ENCODE measurements around the gene DIP2C.

DIP2C gene

DNA sequence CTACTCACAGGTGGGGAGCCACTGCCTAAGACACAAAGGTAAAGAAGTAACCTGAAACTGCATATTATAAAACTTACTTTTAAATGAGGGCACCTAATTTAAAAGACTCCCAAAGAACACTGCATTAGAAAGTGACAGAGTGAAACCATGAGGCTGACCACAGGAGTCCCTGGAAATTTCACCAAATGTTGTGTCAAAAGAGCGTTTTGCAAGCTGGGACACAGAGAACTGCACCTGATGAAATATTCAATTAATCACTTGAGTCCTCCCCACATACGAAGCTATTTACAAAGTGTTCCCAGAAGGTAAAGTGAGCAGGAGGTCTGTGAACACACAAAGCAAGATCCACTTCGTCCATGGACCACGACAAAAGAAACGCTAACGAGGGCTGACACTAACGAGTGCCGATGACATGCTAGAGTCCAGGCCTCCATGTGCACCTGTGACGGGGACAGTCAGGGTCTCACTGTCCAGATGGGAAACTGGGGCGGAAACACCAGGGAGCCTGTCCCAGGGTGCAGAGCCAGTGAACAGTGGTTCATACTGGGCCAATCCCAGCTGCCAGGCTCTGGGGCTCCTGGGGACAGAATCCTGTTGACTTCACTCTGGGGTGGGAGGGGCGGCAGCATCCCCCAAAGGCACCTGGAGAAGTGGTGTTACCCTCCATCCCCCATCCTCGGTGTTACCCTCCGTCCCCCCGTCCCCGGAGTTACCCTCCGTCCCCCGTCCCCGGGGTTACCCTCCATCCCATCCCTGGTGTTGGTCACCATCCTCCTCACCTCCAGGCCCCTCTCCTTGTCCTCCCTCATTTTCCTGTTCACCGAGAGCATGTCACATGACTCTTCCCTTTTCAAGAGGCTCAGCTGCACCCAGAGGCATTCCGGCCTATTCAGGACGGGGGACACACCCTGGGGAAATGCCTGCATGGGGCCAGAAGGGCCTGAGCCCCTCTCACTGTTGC, 63.4 kb downstream of the DIP2C start:
- H3K36me3 ChIP-seq (ENCODE audit: insufficient read depth, low read length): peaks cover 6% of the 10 kb centered on the region
- H3K9me3 ChIP-seq (ENCODE audit: low read length): peaks cover 4% of the 10 kb centered on the region
- H3K4me3 ChIP-seq (ENCODE audit: low read length): peak overlapping the region; percentile 39
- H3K4me1 ChIP-seq (ENCODE audit: insufficient read depth, low read length): peaks cover 37% of the 10 kb centered on the region
- no peak overlapping the region for H2AFZ ChIP-seq (ENCODE audit: low read depth, low read length)
- no peaks in the 10 kb centered on the region for H3K27me3 ChIP-seq (ENCODE audit: insufficient read depth, low read length)

- Histone ChIP-seq H3K9me3 (ENCODE audit: low read length) (peaks cover 4% of the 10 kb centered on the region), H3K4me1 (ENCODE audit: insufficient read depth, low read length) (peaks cover 37% of the 10 kb centered on the region), H3K36me3 (ENCODE audit: insufficient read depth, low read length) (peaks cover 6% of the 10 kb centered on the region), H3K27me3 (ENCODE audit: insufficient read depth, low read length) (no peaks in the 10 kb centered on the region), H2AFZ (ENCODE audit: low read depth, low read length) (no peak overlapping the region), H3K4me3 (ENCODE audit: low read length) (peak overlapping the region; percentile 39)
These were observed 64.2 kb downstream of the DIP2C start for GRCh38 chr10:625333-625696.

DNA sequence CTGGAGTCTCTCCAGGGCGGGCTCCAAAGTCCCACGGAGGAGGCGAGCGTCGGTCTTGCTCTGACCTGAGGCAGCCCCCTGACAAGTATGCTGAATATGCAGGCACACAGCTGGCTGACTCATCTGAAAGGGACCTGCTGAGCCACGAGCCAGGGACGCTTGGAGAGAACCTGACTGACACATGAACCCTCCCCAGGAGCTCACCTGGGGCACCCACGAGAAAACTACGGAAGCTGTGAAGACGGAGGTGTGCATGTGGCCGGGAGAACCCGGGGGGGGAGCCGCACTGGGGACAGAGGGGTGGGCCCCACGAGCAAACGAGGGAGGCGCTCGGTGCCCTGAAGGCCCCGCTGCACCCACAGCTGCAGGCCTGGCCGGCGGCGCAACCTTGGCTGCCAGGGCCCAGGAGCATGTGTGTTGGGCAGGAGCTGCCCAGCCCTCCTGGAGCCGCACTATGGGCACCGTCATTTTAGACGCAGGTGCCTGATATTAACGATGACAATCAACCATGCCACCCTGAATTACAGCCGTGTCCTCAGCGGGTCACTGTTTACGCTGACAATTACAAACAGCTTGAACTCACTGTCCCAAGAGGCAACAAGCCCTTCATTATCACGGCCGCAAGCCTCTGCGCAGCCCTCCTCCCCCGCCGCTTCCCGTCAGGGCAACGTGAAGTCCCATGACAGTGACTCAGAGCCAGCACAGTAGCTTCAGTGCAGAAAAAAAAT, 64.7 kb downstream of the DIP2C start:
- Histone ChIP-seq H3K4me3 (ENCODE audit: low read length) (peak overlapping the region; percentile 39), H3K4me1 (ENCODE audit: insufficient read depth, low read length) (peaks cover 37% of the 10 kb centered on the region), H3K9me3 (ENCODE audit: low read length) (peaks cover 4% of the 10 kb centered on the region), H3K36me3 (ENCODE audit: insufficient read depth, low read length) (peaks cover 6% of the 10 kb centered on the region), H2AFZ (ENCODE audit: low read depth, low read length) (no peak overlapping the region), H3K27me3 (ENCODE audit: insufficient read depth, low read length) (no peaks in the 10 kb centered on the region)

- no peak overlapping the region for H3K4me3 ChIP-seq (ENCODE audit: low read length)
- H3K4me1 ChIP-seq (ENCODE audit: insufficient read depth, low read length): peaks cover 37% of the 10 kb centered on the region
These were observed 65.2 kb downstream of the DIP2C start for GRCh38 chr10:624312-624604.

DNA sequence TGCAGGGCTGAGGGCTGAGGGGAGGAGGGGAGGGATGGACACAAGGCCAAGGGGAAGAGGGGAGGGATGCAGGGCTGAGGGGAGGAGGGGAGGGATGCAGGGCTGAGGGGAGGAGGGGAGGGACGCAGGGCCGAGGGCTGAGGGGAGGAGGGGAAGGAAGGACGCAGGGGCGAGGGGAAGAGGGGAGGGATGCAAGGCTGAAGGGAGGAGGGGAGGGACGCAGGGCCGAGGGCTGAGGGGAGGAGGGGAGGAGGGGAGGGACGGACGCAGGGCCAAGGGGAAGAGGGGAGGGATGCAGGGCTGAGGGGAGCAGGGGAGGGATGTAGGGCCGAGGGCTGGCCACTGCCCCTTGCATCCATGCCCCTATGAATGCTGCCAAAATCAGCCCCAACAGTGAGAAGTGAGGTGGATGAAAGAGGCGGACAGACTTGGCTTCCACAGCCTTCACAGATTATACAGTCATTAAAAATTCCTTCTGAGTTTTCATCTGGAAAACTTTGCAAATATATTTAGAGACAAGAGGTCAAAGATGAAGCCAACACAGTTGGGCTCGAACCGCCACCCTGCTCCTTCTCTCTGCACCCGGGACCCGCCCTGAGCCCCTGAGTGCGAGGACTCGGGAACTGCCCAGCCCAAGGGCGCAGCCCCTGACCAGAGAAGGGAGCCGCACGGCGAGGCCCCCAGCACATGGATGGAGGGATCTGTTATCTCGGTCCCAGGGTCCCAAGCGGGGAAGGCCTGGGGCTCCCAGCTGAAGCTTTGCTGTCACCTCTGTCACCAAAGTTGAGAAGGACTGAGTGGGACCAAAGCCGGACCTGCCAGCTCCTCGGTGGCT, 65.8 kb downstream of the DIP2C start:
- Histone ChIP-seq H3K9me3 (ENCODE audit: low read length) (peaks cover 4% of the 10 kb centered on the region), H3K27me3 (ENCODE audit: insufficient read depth, low read length) (no peaks in the 10 kb centered on the region), H2AFZ (ENCODE audit: low read depth, low read length) (no peak overlapping the region), H3K36me3 (ENCODE audit: insufficient read depth, low read length) (peaks cover 2% of the 10 kb centered on the region), H3K4me1 (ENCODE audit: insufficient read depth, low read length) (peaks cover 37% of the 10 kb centered on the region), H3K4me3 (ENCODE audit: low read length) (no peak overlapping the region)

More at GRCh38 chr10:624312-624604, 65.2 kb downstream of the DIP2C start:
- Histone ChIP-seq H3K36me3 (ENCODE audit: insufficient read depth, low read length) (peaks cover 2% of the 10 kb centered on the region), H3K27me3 (ENCODE audit: insufficient read depth, low read length) (no peaks in the 10 kb centered on the region), H3K9me3 (ENCODE audit: low read length) (peaks cover 4% of the 10 kb centered on the region), H2AFZ (ENCODE audit: low read depth, low read length) (no peak overlapping the region)

GRCh38 chr10:623014-623413, 66.5 kb downstream of the DIP2C start:
- Histone ChIP-seq H3K9me3 (ENCODE audit: low read length) (peaks cover 2% of the 10 kb centered on the region), H3K4me3 (ENCODE audit: low read length) (no peak overlapping the region), H3K4me1 (ENCODE audit: insufficient read depth, low read length) (peaks cover 37% of the 10 kb centered on the region), H3K27me3 (ENCODE audit: insufficient read depth, low read length) (no peaks in the 10 kb centered on the region), H3K36me3 (ENCODE audit: insufficient read depth, low read length) (peaks cover 2% of the 10 kb centered on the region), H2AFZ (ENCODE audit: low read depth, low read length) (no peak overlapping the region)

DNA sequence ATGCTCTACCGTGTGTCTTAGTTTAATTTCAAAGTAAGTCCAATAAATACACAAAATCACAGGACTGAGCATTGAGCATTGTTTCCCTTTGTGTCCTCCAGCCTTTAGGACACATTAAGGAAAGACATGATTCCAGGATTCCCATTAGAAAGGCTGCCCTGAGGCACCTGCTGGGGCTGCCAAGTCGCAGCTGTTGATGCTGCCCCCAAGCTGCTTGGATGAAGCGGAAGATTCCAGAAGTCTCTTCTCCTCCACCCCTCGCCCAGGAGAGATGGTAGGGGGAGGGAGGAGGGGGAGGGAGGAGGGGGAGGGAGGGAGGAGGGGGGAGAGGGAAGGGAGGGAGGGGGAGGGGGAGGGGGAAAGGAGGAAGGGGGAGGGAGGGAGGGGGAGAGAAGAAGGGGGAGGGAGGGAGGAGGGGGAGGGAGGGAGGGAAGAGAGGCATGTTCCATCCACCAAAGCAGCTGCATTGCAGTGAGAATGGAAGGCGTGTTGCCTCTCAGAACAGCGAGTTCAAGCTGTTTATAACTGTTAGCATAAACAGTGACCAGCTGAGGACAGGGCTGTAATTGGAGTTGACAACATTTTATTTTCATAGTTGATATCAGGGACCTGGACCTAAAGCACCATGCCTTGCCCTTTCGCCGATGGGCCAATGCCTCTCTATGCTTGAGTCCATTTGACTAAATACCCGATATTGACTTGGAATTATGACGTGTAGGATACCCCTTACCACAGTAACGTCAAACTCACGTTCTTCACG, 67.3 kb downstream of the DIP2C start:
- H3K27me3 ChIP-seq (ENCODE audit: insufficient read depth, low read length): no peaks in the 10 kb centered on the region
- H3K9me3 ChIP-seq (ENCODE audit: low read length): no peaks in the 10 kb centered on the region
- H3K36me3 ChIP-seq (ENCODE audit: insufficient read depth, low read length): peaks cover 2% of the 10 kb centered on the region
- H3K4me1 ChIP-seq (ENCODE audit: insufficient read depth, low read length): peaks cover 37% of the 10 kb centered on the region
- no peak overlapping the region for H3K4me3 ChIP-seq (ENCODE audit: low read length)
- no peak overlapping the region for H2AFZ ChIP-seq (ENCODE audit: low read depth, low read length)

DNA sequence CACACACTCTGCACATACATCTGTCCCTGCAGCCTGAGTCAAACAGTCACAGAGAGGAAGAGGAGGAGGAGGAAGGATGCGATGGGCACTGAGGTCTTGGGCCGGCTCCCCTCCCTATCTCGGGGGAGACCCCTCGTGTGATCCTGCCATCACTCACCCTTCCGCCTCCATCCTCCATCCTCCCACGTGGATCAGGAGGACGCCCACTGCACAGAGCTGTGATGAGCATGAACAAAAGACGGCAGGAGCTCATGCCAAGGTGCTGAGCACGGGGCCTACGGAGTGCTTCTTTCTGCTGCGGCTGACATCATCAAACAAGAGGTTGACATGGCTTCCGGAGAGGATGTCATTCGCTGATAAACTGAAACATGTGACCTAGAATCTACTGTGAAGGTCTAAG, 68.0 kb downstream of the DIP2C start:
- peaks cover 35% of the 10 kb centered on the region for H3K4me1 ChIP-seq (ENCODE audit: insufficient read depth, low read length)
- H3K9me3 ChIP-seq (ENCODE audit: low read length): no peaks in the 10 kb centered on the region
- no peaks in the 10 kb centered on the region for H3K27me3 ChIP-seq (ENCODE audit: insufficient read depth, low read length)
- no peak overlapping the region for H3K4me3 ChIP-seq (ENCODE audit: low read length)
- peaks cover 2% of the 10 kb centered on the region for H3K36me3 ChIP-seq (ENCODE audit: insufficient read depth, low read length)
- no peak overlapping the region for H2AFZ ChIP-seq (ENCODE audit: low read depth, low read length)

- H3K4me3 ChIP-seq (ENCODE audit: low read length): no peak overlapping the region
- peaks cover 2% of the 10 kb centered on the region for H3K36me3 ChIP-seq (ENCODE audit: insufficient read depth, low read length)
- H3K4me1 ChIP-seq (ENCODE audit: insufficient read depth, low read length): peaks cover 35% of the 10 kb centered on the region
- no peaks in the 10 kb centered on the region for H3K9me3 ChIP-seq (ENCODE audit: low read length)
- H2AFZ ChIP-seq (ENCODE audit: low read depth, low read length): no peak overlapping the region
- no peaks in the 10 kb centered on the region for H3K27me3 ChIP-seq (ENCODE audit: insufficient read depth, low read length)
These were observed 68.5 kb downstream of the DIP2C start for GRCh38 chr10:620971-621370.

- H3K4me3 ChIP-seq (ENCODE audit: low read length): no peak overlapping the region
- H2AFZ ChIP-seq (ENCODE audit: low read depth, low read length): no peak overlapping the region
- peaks cover 2% of the 10 kb centered on the region for H3K36me3 ChIP-seq (ENCODE audit: insufficient read depth, low read length)
- H3K4me1 ChIP-seq (ENCODE audit: insufficient read depth, low read length): peaks cover 35% of the 10 kb centered on the region
- H3K27me3 ChIP-seq (ENCODE audit: insufficient read depth, low read length): no peaks in the 10 kb centered on the region
- no peaks in the 10 kb centered on the region for H3K9me3 ChIP-seq (ENCODE audit: low read length)
These were observed 69.1 kb downstream of the DIP2C start for GRCh38 chr10:620417-620816.

DNA sequence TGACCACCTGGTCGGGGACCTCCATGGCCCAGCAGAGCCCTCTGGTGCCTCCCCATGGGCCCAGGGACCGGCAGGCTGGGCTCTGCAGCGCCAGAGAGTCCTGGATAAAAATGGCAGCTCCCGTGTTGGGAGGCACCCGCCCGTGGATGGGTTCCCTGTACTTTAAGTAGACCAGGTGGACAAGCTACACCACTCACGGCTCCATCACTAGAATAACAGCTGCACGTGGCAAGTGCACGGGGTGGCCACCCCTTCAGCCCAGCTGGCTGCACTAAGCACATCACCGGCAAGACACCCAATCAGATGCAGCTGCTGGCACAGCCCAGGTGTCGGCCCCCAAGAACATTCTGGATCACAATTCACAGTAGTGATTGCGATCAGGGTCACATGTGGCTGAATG, 69.8 kb downstream of the DIP2C start:
- Histone ChIP-seq H3K4me3 (ENCODE audit: low read length) (no peak overlapping the region), H2AFZ (ENCODE audit: low read depth, low read length) (no peak overlapping the region), H3K4me1 (ENCODE audit: insufficient read depth, low read length) (peaks cover 29% of the 10 kb centered on the region), H3K9me3 (ENCODE audit: low read length) (no peaks in the 10 kb centered on the region), H3K36me3 (ENCODE audit: insufficient read depth, low read length) (peaks cover 2% of the 10 kb centered on the region), H3K27me3 (ENCODE audit: insufficient read depth, low read length) (no peaks in the 10 kb centered on the region)

GRCh38 chr10:618229-618989, 71.1 kb downstream of the DIP2C start:
- Histone ChIP-seq H3K4me1 (ENCODE audit: insufficient read depth, low read length) (peaks cover 18% of the 10 kb centered on the region), H3K9me3 (ENCODE audit: low read length) (no peaks in the 10 kb centered on the region), H3K36me3 (ENCODE audit: insufficient read depth, low read length) (peaks cover 2% of the 10 kb centered on the region), H3K27me3 (ENCODE audit: insufficient read depth, low read length) (no peaks in the 10 kb centered on the region), H3K4me3 (ENCODE audit: low read length) (no peak overlapping the region), H2AFZ (ENCODE audit: low read depth, low read length) (no peak overlapping the region)
